ENCODE measurements around the gene APOL1.

The APOL1 gene

DNA sequence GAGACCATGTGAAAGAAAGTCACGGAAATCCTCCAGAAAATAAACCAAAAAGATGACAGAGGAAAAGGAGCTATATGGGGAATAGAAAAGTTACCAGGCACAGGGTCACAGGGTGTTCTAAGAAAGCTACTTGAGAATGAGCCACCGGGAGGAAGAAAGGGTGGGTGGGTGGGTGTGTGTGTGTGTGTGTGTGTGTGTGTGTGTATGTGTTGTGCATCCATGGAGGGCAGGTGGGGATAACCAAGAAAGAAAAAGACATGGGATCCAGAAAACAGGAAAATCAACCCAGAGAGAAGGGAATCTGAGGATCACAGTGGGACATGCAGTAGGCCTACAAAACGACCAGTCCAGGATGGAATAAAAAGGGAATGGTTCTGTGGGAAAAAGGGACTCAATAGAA is 17.3 kb upstream of the APOL1 start:
- TF ChIP-seq, protein P1, sequence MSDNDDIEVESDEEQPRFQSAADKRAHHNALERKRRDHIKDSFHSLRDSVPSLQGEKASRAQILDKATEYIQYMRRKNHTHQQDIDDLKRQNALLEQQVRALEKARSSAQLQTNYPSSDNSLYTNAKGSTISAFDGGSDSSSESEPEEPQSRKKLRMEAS (IDR thresholded peaks at IDR 0.05; ENCODE audit: low read depth, low read length) = no peak
- TF ChIP-seq POLR2A (IDR thresholded peaks at IDR 0.05; ENCODE audit: extremely low read depth, insufficient read length) (no peak), CTCF (IDR thresholded peaks at IDR 0.05; ENCODE audit: low read depth, low read length) (no peak), MYC (IDR thresholded peaks at IDR 0.05; ENCODE audit: low read depth, low read length) (no peak)
- DNase-seq (ENCODE audit: low read depth) = no peak
- H3K4me3 ChIP-seq (ENCODE audit: low read depth, low read length) = no peak overlapping the region

GRCh38 chr22:36236388-36237319 is 16.3 kb upstream of the APOL1 start:
- DNase-seq (ENCODE audit: low read depth) = no peak
- no peak overlapping the region for H3K4me3 ChIP-seq (ENCODE audit: low read depth, low read length)
- no peak for TF ChIP-seq POLR2A (IDR thresholded peaks at IDR 0.05; ENCODE audit: extremely low read depth, insufficient read length)
- TF ChIP-seq MYC (IDR thresholded peaks at IDR 0.05; ENCODE audit: low read depth, low read length) = no peak
- TF ChIP-seq CTCF (IDR thresholded peaks at IDR 0.05; ENCODE audit: low read depth, low read length) = no peak
- TF ChIP-seq, protein P1 (IDR thresholded peaks at IDR 0.05; ENCODE audit: low read depth, low read length) = no peak

GRCh38 chr22:36237462-36238372 is 15.2 kb upstream of the APOL1 start:
- peak overlapping the region; percentile 90 for H3K4me3 ChIP-seq (ENCODE audit: low read depth, low read length)
- no peak for TF ChIP-seq CTCF (IDR thresholded peaks at IDR 0.05; ENCODE audit: low read depth, low read length)
- TF ChIP-seq, protein P1 (IDR thresholded peaks at IDR 0.05; ENCODE audit: low read depth, low read length) = no peak
- TF ChIP-seq POLR2A (IDR thresholded peaks at IDR 0.05; ENCODE audit: extremely low read depth, insufficient read length) = no peak
- no peak for TF ChIP-seq MYC (IDR thresholded peaks at IDR 0.05; ENCODE audit: low read depth, low read length)
- no peak for DNase-seq (ENCODE audit: low read depth)

- peak overlapping the region; percentile 90 for H3K4me3 ChIP-seq (ENCODE audit: low read depth, low read length)
- DNase-seq (ENCODE audit: low read depth) = peak; percentile 16
- TF ChIP-seq CTCF (IDR thresholded peaks at IDR 0.05; ENCODE audit: low read depth, low read length) = no peak
- TF ChIP-seq, protein P1 (IDR thresholded peaks at IDR 0.05; ENCODE audit: low read depth, low read length) = no peak
- TF ChIP-seq MYC (IDR thresholded peaks at IDR 0.05; ENCODE audit: low read depth, low read length) = no peak
- no peak for TF ChIP-seq POLR2A (IDR thresholded peaks at IDR 0.05; ENCODE audit: extremely low read depth, insufficient read length)
These were observed 14.4 kb upstream of the APOL1 start for GRCh38 chr22:36238373-36239149.

DNA sequence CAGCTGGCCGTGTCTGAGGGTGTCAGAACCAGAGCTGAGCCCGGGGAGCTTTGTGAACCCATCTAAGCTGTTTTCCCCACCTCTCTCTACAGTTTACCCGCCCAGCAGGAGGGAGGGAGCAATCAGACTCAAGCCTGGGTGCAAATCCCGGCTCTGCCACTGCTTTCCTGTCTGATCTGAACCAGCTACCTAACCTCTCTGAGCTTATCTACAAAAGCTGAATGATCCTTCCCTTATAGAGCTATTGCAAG is 13.9 kb upstream of the APOL1 start:
- no peak for TF ChIP-seq POLR2A (IDR thresholded peaks at IDR 0.05; ENCODE audit: extremely low read depth, insufficient read length)
- TF ChIP-seq, protein P1 (IDR thresholded peaks at IDR 0.05; ENCODE audit: low read depth, low read length) = no peak
- no peak for TF ChIP-seq MYC (IDR thresholded peaks at IDR 0.05; ENCODE audit: low read depth, low read length)
- no peak for TF ChIP-seq CTCF (IDR thresholded peaks at IDR 0.05; ENCODE audit: low read depth, low read length)
- no peak for DNase-seq (ENCODE audit: low read depth)
- H3K4me3 ChIP-seq (ENCODE audit: low read depth, low read length) = peak overlapping the region; percentile 90

All from NB4 (cell line).